Lower leg skin (tissue), 3 donors: Measurements from ENCODE around the gene ACLY.

Source experiments
- POLR2A ChIP-seq, 2 donors: fragments of 450-650 bp; IDR thresholded peaks; one replicate each; pipeline ENCODE4 v1.6.1; 2016 to 2017; ENCODE audit warnings: antibody characterized with exemption in 2 of 2, mild to moderate bottlenecking in 1 of 2, moderate library complexity in 1 of 2
- TF ChIP-seq, protein P1 (sequence below), 3 donors: fragments of 450-650 bp; IDR thresholded peaks; one replicate each; pipeline ENCODE4 v1.5.1; 2016; ENCODE audit warnings: antibody characterized with exemption in 3 of 3, mild to moderate bottlenecking in 3 of 3, moderate library complexity in 2 of 3

- TF ChIP-seq, protein P1, sequence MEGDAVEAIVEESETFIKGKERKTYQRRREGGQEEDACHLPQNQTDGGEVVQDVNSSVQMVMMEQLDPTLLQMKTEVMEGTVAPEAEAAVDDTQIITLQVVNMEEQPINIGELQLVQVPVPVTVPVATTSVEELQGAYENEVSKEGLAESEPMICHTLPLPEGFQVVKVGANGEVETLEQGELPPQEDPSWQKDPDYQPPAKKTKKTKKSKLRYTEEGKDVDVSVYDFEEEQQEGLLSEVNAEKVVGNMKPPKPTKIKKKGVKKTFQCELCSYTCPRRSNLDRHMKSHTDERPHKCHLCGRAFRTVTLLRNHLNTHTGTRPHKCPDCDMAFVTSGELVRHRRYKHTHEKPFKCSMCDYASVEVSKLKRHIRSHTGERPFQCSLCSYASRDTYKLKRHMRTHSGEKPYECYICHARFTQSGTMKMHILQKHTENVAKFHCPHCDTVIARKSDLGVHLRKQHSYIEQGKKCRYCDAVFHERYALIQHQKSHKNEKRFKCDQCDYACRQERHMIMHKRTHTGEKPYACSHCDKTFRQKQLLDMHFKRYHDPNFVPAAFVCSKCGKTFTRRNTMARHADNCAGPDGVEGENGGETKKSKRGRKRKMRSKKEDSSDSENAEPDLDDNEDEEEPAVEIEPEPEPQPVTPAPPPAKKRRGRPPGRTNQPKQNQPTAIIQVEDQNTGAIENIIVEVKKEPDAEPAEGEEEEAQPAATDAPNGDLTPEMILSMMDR (IDR thresholded peaks at IDR 0.05), result no peak
- no peak for TF ChIP-seq POLR2A (IDR thresholded peaks at IDR 0.05)
Measured at GRCh38 chr17:41920580-41920955, 1.8 kb upstream of the ACLY start.
